Measurements from ENCODE around the gene AVPR2. TPM values are rescaled to one million over a fixed set of nuclear protein-coding genes. Genes with fewer than 3 reads are reported as not detected.

Gene AVPR2
- total RNA-seq: under 1 TPM; 0.52 to 0.64 TPM
- long read RNA-seq, partial matches to known transcripts: 0 of 1 reads
- long read RNA-seq, other reads (novel, unspliced or antisense): 0 of 1 reads

GRCh38 chrX:153903991-153904957 is at the start of gene AVPR2:
Gene AVPR2, plus strand, starts transcription at chrX:153904673. Its CDS starts 473 bp downstream, at chrX:153905146.
- no peak for DNase-seq
- ATAC-seq: no peak
- intact Hi-C loops (cut with DNase I, micrococcal nuclease): no loop called here

GRCh38 chrX:153854702-153855101 is 49.8 kb upstream of the AVPR2 start:
- intact Hi-C loops (cut with DNase I, micrococcal nuclease): no loop called here
- DNase-seq (no peak), ATAC-seq (no peak)

GRCh38 chrX:153857348-153857903 is 47.0 kb upstream of the AVPR2 start:
- intact Hi-C loops (cut with DNase I, micrococcal nuclease): no loop called here
- no peak for ATAC-seq

GRCh38 chrX:153861151-153861550 is 43.3 kb upstream of the AVPR2 start:
- peak; percentile 82 for ATAC-seq
- peak in 1 of 2 donors; percentile 57 for DNase-seq
- intact Hi-C loops (cut with DNase I, micrococcal nuclease): no loop called here

More at GRCh38 chrX:153857348-153857903, 47.0 kb upstream of the AVPR2 start:
- no peak for DNase-seq

- ATAC-seq (no peak), DNase-seq (no peak)
- intact Hi-C loops (cut with DNase I, micrococcal nuclease): no loop called here
Observed at GRCh38 chrX:153861733-153862310, 42.7 kb upstream of the AVPR2 start.

GRCh38 chrX:153862369-153863250 is 41.9 kb upstream of the AVPR2 start:
- intact Hi-C loops (cut with DNase I, micrococcal nuclease): no loop called here
- ATAC-seq (no peak), DNase-seq (no peak)

- no peak for ATAC-seq
- intact Hi-C loops (cut with DNase I, micrococcal nuclease): no loop called here
- no peak for DNase-seq
Observed at GRCh38 chrX:153863251-153863991, 41.1 kb upstream of the AVPR2 start.

GRCh38 chrX:153864101-153864500 is 40.4 kb upstream of the AVPR2 start:
- intact Hi-C loops (cut with DNase I, micrococcal nuclease): no loop called here
- ATAC-seq (no peak), DNase-seq (no peak)

- intact Hi-C loops (cut with DNase I, micrococcal nuclease): no loop called here
- ATAC-seq (no peak), DNase-seq (no peak)
Observed at GRCh38 chrX:153864561-153865320, 39.7 kb upstream of the AVPR2 start.

GRCh38 chrX:153865321-153865580 is 39.2 kb upstream of the AVPR2 start:
- intact Hi-C loops (cut with DNase I, micrococcal nuclease): no loop called here
- DNase-seq: no peak
- ATAC-seq: no peak

- ATAC-seq (no peak), DNase-seq (no peak)
- intact Hi-C loops (cut with DNase I, micrococcal nuclease): no loop called here
Observed at GRCh38 chrX:153865685-153866084, 38.8 kb upstream of the AVPR2 start.

GRCh38 chrX:153866302-153867019 is 38.0 kb upstream of the AVPR2 start:
- intact Hi-C loops (cut with DNase I, micrococcal nuclease): no loop called here
- ATAC-seq (no peak), DNase-seq (no peak)

GRCh38 chrX:153867139-153867538 is 37.3 kb upstream of the AVPR2 start:
- intact Hi-C loops (cut with DNase I, micrococcal nuclease): no loop called here
- no peak for ATAC-seq
- no peak for DNase-seq

GRCh38 chrX:153867671-153868070 is 36.8 kb upstream of the AVPR2 start:
- ATAC-seq (no peak), DNase-seq (no peak)
- intact Hi-C loops (cut with DNase I, micrococcal nuclease): no loop called here

- DNase-seq (no peak), ATAC-seq (no peak)
- intact Hi-C loops (cut with DNase I, micrococcal nuclease): no loop called here
Observed at GRCh38 chrX:153868576-153869472, 35.6 kb upstream of the AVPR2 start.

Measured in left colon (tissue), 2 donors.